ENCODE results near the gene CBFA2T2. TPM values are rescaled to one million over a fixed set of nuclear protein-coding genes. Genes with fewer than 3 reads are reported as not detected.
"Not testable (repeated sequence)": the region's sequence is repeated elsewhere in the genome, so short reads cannot be mapped to it uniquely, and the experiment has no call there.

CBFA2T2 gene
- total RNA-seq, 1 experiment from 2014 or later, result 16.3 TPM

GRCh38 chr20:33585413-33585812 lies 95.5 kb downstream of the CBFA2T2 start:
- intact Hi-C loops (cut with micrococcal nuclease; ENCODE audit: unreplicated experiment), result no loop called here
- no peak for DNase-seq (ENCODE audit: low read depth, low spot score)
- POLR2A ChIA-PET, result no interaction called here
- ATAC-seq, result no peak
- no TSS peak for BruUV-seq (replicated peaks)
- no peaks in the 10 kb centered on the region for H3K9me3 ChIP-seq (ENCODE audit: control insufficient read depth, insufficient read depth, low read depth, low read length)
- CTCF ChIA-PET, result no interaction called here
- H3K4me1 ChIP-seq (ENCODE audit: control insufficient read depth, insufficient read depth, low read length), result peaks cover 5% of the 10 kb centered on the region; the same call in 1 of the 2 replicates
- in situ Hi-C loops (cut with HindIII; ENCODE audit: low pct_unique_long_range_greater_than_20kb, low sequenced_read_pairs), result no loop called here
- no peak overlapping the region for H3K27ac ChIP-seq (ENCODE audit: low read length)
- H3K4me3 ChIP-seq (ENCODE audit: low read depth in 2 of 2, low read length in 2 of 2), result no peak overlapping the region
- no peaks in the 10 kb centered on the region for H3K27me3 ChIP-seq (ENCODE audit: control insufficient read depth, insufficient read depth, low read length)
- TF ChIP-seq, protein P1, sequence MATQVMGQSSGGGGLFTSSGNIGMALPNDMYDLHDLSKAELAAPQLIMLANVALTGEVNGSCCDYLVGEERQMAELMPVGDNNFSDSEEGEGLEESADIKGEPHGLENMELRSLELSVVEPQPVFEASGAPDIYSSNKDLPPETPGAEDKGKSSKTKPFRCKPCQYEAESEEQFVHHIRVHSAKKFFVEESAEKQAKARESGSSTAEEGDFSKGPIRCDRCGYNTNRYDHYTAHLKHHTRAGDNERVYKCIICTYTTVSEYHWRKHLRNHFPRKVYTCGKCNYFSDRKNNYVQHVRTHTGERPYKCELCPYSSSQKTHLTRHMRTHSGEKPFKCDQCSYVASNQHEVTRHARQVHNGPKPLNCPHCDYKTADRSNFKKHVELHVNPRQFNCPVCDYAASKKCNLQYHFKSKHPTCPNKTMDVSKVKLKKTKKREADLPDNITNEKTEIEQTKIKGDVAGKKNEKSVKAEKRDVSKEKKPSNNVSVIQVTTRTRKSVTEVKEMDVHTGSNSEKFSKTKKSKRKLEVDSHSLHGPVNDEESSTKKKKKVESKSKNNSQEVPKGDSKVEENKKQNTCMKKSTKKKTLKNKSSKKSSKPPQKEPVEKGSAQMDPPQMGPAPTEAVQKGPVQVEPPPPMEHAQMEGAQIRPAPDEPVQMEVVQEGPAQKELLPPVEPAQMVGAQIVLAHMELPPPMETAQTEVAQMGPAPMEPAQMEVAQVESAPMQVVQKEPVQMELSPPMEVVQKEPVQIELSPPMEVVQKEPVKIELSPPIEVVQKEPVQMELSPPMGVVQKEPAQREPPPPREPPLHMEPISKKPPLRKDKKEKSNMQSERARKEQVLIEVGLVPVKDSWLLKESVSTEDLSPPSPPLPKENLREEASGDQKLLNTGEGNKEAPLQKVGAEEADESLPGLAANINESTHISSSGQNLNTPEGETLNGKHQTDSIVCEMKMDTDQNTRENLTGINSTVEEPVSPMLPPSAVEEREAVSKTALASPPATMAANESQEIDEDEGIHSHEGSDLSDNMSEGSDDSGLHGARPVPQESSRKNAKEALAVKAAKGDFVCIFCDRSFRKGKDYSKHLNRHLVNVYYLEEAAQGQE (IDR thresholded peaks at IDR 0.05; ENCODE audit: insufficient read depth in 1 of 2, low read depth in 2 of 2, low read length in 1 of 2), result no peak
- TF ChIP-seq TCF7L2 (IDR thresholded peaks at IDR 0.05; ENCODE audit: low read depth, low read length), result no peak
- TF ChIP-seq SIN3A (IDR thresholded peaks at IDR 0.05; ENCODE audit: borderline replicate concordance, insufficient read depth, low read depth, low read length), result no peak
- TF ChIP-seq CTCF (IDR thresholded peaks at IDR 0.05), result no peak
- TF ChIP-seq POLR2AphosphoS5 (IDR thresholded peaks at IDR 0.05; ENCODE audit: low read depth, low read length), result no peak
- H3K36me3 ChIP-seq (ENCODE audit: control insufficient read depth, insufficient read depth, low read length), result no peaks in the 10 kb centered on the region

DNA sequence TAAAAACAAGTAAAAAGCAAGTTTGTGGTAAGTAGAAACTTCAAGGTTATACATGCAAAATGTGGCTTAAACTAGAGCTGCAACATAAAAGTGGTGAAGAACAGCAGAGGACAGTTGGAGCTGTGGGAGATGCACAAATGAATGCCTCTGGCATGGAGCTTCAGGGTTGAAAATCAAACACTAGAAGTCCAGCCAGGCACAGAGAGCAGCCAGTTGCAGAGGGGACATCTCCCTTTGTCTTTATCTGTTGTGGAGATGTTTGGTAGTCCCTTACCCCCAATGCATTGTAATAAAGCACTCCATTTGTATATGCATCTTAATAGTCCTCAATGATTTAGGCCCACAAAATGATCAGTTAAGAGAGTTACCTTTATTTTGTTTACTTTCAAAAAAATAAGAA lies 99.2 kb downstream of the CBFA2T2 start:
- H3K4me3 ChIP-seq (ENCODE audit: low read depth in 2 of 2, low read length in 2 of 2), result no peak overlapping the region
- peaks cover 5% of the 10 kb centered on the region; the same call in 1 of the 2 replicates for H3K4me1 ChIP-seq (ENCODE audit: control insufficient read depth, insufficient read depth, low read length)
- BruUV-seq (replicated peaks), result no TSS peak
- intact Hi-C loops (cut with micrococcal nuclease; ENCODE audit: unreplicated experiment), result no loop called here
- H3K27ac ChIP-seq (ENCODE audit: low read length), result no peak overlapping the region
- DNase-seq (ENCODE audit: low read depth, low spot score) (no peak), ATAC-seq (no peak)
- no peaks in the 10 kb centered on the region for H3K9me3 ChIP-seq (ENCODE audit: control insufficient read depth, insufficient read depth, low read depth, low read length)
- TF ChIP-seq TCF7L2 (IDR thresholded peaks at IDR 0.05; ENCODE audit: low read depth, low read length), result no peak
- TF ChIP-seq POLR2AphosphoS5 (IDR thresholded peaks at IDR 0.05; ENCODE audit: low read depth, low read length), result no peak
- TF ChIP-seq, protein P1 (IDR thresholded peaks at IDR 0.05; ENCODE audit: insufficient read depth in 1 of 2, low read depth in 2 of 2, low read length in 1 of 2), result no peak
- no peak for TF ChIP-seq CTCF (IDR thresholded peaks at IDR 0.05)
- TF ChIP-seq SIN3A (IDR thresholded peaks at IDR 0.05; ENCODE audit: borderline replicate concordance, insufficient read depth, low read depth, low read length), result no peak
- in situ Hi-C loops (cut with HindIII; ENCODE audit: low pct_unique_long_range_greater_than_20kb, low sequenced_read_pairs), result no loop called here
- no peaks in the 10 kb centered on the region for H3K36me3 ChIP-seq (ENCODE audit: control insufficient read depth, insufficient read depth, low read length)
- POLR2A ChIA-PET, result no interaction called here
- no peaks in the 10 kb centered on the region for H3K27me3 ChIP-seq (ENCODE audit: control insufficient read depth, insufficient read depth, low read length)
- CTCF ChIA-PET, result no interaction called here

DNA sequence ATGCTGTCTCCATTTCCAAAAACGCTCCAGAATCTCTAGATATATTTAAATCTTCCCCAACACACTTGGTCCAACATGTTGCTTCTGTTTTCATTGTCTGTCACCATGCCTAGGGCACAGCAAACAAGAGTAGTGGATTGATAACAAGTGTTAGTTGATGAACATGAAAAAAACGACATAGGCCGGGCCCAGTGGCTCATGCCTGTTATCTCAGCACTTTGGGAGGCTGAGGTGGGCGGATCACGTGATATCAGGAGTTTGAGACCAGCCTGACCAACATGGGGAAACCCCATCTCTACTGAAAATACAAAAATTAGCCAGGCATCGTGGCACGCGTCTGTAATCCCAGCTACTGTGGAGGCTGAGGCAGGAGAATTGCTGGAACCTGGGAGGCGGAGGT lies 102.0 kb downstream of the CBFA2T2 start:
- H3K9me3 ChIP-seq (ENCODE audit: control insufficient read depth, insufficient read depth, low read depth, low read length); BruUV-seq (replicated peaks); in situ Hi-C loops (cut with HindIII; ENCODE audit: low pct_unique_long_range_greater_than_20kb, low sequenced_read_pairs); DNase-seq (ENCODE audit: low read depth, low spot score); H3K27me3 ChIP-seq (ENCODE audit: control insufficient read depth, insufficient read depth, low read length); H3K4me1 ChIP-seq (ENCODE audit: control insufficient read depth, insufficient read depth, low read length); H3K27ac ChIP-seq (ENCODE audit: low read length); CTCF ChIA-PET; ATAC-seq; H3K4me3 ChIP-seq (ENCODE audit: low read depth in 2 of 2, low read length in 2 of 2); intact Hi-C loops (cut with micrococcal nuclease; ENCODE audit: unreplicated experiment); H3K36me3 ChIP-seq (ENCODE audit: control insufficient read depth, insufficient read depth, low read length): not testable (repeated sequence)
- POLR2A ChIA-PET, result interaction anchor here (0.6 kb wide), 1 partner anchor 46 kb away, joined by 3 read pairs; no protein-coding TSS in a partner anchor

Measured in Panc1 (cell line).